Fibroblast of lung (primary cell): ENCODE measurements around the gene DENND1A.

Experiments
- EZH2 ChIP-seq: IDR thresholded peaks from 2 replicates; pipeline ENCODE4 v1.5.1; 2012; ENCODE audit warnings: low read length, control low read depth, mild to moderate bottlenecking; ENCODE audit errors: missing control alignments
- TF ChIP-seq, protein P1 (sequence below), 2 donors: IDR thresholded peaks in 1 of 2; conservative IDR thresholded peaks in 1 of 2; 1 replicate in 1 of 2; 2 replicates in 1 of 2; pipeline ENCODE4 v1.5.1; 2011 to 2012; ENCODE audit warnings: low read length in 2 of 2, control low read depth in 1 of 2, inconsistent platforms in 1 of 2, low read depth in 1 of 2, mild to moderate bottlenecking in 1 of 2

DNA sequence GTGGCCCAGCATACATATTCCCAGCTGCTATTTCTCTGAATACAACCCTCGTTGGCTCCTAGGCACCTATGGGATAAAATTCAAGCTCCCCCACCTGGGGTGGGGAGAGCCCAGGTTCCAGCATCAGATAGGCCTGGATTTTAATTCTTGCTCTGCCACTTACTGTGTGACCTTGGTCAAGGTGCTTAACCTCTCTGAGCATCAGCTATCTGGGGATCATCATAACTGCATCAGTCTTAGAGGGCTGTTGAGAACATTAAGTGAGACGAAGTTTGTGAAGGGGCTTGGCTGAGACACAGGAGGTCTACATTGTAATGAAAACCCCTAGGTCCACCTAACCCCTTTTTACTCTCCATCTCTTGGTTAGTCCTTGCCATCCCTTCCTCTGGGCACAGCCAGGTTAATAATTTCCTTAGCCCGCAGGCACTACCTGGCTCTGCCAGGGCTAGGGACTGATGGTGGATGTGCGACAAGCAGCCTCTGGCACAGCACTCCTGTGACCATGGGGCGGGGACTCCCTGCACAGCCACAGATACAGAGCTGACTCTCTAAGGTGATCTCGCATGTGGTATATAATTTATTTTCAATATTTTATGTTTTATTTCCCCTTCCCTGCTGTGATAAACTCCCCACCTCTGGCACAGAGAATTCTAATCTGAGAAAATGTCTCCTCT is 505.2 kb downstream of the DENND1A start:
- TF ChIP-seq, protein P1, sequence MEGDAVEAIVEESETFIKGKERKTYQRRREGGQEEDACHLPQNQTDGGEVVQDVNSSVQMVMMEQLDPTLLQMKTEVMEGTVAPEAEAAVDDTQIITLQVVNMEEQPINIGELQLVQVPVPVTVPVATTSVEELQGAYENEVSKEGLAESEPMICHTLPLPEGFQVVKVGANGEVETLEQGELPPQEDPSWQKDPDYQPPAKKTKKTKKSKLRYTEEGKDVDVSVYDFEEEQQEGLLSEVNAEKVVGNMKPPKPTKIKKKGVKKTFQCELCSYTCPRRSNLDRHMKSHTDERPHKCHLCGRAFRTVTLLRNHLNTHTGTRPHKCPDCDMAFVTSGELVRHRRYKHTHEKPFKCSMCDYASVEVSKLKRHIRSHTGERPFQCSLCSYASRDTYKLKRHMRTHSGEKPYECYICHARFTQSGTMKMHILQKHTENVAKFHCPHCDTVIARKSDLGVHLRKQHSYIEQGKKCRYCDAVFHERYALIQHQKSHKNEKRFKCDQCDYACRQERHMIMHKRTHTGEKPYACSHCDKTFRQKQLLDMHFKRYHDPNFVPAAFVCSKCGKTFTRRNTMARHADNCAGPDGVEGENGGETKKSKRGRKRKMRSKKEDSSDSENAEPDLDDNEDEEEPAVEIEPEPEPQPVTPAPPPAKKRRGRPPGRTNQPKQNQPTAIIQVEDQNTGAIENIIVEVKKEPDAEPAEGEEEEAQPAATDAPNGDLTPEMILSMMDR (conservative IDR thresholded peaks at IDR 0.05 in 1 of 2, IDR thresholded peaks at IDR 0.05 in 1 of 2; ENCODE audit: low read depth in 1 of 2, low read length in 2 of 2), result no peak
- no peak for TF ChIP-seq EZH2
